Measurements from ENCODE around the gene AOC2. TPM values are rescaled to one million over a fixed set of nuclear protein-coding genes. Genes with fewer than 3 reads are reported as not detected.

Gene AOC2
- total and polyA plus RNA-seq, 8 donors = 1.7 to 3.1 (median 2.6) TPM

DNA sequence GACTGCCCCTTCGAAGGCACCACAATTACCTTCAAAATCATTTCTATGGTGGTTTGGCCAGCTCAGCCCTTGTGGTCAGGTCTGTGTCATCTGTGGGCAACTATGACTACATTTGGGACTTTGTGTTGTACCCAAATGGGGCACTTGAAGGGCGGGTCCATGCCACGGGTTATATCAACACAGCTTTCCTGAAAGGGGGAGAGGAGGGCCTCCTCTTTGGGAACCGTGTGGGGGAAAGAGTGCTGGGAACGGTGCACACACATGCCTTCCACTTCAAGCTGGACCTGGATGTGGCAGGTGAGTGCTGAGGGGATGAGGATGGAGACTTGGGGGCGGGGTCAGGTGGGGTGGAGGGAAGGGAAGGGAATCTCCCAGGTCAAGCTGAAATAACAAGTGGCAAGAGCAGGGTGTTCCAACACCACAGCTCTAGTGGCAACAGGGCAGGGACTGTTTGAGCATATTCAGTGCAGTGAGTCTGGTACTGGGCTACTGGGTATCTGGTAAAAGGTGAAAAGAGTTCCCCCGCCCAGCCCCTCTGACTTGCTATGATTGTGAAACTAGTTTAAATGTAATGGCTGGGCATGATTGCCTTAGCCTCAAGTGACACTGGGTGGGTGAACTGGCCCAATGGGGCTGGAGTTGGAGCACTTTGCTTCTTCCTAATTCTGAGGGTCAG is 1.7 kb downstream of the AOC2 start:
- peaks cover 0 to 49% of the 10 kb centered on the region in 2 donors for H3K36me3 ChIP-seq
- intact Hi-C loops (cut with DNase I) = loop anchor here (5.0 to 10.0 kb wide), 2 partner anchors 81 to 89 kb away; no protein-coding TSS in a partner anchor
- ATAC-seq (peak; percentile 27), DNase-seq (no peak)
- no peaks in the 10 kb centered on the region for H3K9me3 ChIP-seq
- TF ChIP-seq, protein P1, sequence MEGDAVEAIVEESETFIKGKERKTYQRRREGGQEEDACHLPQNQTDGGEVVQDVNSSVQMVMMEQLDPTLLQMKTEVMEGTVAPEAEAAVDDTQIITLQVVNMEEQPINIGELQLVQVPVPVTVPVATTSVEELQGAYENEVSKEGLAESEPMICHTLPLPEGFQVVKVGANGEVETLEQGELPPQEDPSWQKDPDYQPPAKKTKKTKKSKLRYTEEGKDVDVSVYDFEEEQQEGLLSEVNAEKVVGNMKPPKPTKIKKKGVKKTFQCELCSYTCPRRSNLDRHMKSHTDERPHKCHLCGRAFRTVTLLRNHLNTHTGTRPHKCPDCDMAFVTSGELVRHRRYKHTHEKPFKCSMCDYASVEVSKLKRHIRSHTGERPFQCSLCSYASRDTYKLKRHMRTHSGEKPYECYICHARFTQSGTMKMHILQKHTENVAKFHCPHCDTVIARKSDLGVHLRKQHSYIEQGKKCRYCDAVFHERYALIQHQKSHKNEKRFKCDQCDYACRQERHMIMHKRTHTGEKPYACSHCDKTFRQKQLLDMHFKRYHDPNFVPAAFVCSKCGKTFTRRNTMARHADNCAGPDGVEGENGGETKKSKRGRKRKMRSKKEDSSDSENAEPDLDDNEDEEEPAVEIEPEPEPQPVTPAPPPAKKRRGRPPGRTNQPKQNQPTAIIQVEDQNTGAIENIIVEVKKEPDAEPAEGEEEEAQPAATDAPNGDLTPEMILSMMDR (IDR thresholded peaks at IDR 0.05) = no peak
- H3K27ac ChIP-seq = peak overlapping the region in 1 of 2 donors; percentile 59
- H3K4me1 ChIP-seq = peaks cover 0 to 61% of the 10 kb centered on the region in 2 donors
- H3K4me3 ChIP-seq = no peak overlapping the region
- no peaks in the 10 kb centered on the region for H3K27me3 ChIP-seq

DNA sequence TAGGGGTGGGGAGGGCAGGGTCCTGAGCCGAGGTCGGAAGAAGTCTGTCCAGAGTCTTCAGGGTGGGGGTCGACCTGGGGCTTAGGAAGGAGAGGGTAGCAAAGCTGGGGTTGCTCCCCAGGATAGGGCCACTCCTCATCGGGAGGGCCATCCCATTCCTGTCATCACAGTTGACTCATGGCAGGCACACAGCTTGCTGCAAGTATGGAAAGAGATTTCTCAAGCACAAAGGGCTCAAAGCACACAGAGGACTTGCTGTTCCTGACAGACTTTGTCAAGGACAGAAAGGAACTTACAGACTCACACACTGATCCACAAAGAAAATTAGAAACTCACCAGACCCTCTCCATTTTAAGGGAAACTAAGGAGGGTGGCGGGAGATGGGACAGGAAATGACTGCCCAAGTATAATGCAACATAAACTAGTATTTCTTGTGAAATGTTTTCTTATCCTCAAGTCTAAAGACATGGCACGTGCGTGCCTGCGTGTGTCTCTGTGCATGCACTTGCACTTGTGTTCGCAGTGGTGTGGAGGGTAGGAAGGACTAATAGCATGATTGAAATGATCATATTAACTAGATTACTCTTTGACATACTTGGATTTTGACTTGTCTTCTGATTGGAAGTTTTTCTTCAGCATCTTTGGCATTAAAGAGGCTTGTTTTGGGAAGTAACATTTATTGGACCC is 2.4 kb downstream of the AOC2 start:
- Histone ChIP-seq H3K4me1 (peaks cover 0 to 55% of the 10 kb centered on the region in 2 donors), H3K27ac (peak overlapping the region in 1 of 2 donors; percentile 59), H3K4me3 (no peak overlapping the region), H3K9me3 (no peaks in the 10 kb centered on the region), H3K36me3 (peaks cover 0 to 42% of the 10 kb centered on the region in 2 donors), H3K27me3 (no peaks in the 10 kb centered on the region)
- TF ChIP-seq, protein P1 (IDR thresholded peaks at IDR 0.05) = no peak
- no peak for DNase-seq
- intact Hi-C loops (cut with DNase I) = loop anchor here (5.0 to 10.0 kb wide), 2 partner anchors 81 to 88 kb away; no protein-coding TSS in a partner anchor
- peak; percentile 16 for ATAC-seq

DNA sequence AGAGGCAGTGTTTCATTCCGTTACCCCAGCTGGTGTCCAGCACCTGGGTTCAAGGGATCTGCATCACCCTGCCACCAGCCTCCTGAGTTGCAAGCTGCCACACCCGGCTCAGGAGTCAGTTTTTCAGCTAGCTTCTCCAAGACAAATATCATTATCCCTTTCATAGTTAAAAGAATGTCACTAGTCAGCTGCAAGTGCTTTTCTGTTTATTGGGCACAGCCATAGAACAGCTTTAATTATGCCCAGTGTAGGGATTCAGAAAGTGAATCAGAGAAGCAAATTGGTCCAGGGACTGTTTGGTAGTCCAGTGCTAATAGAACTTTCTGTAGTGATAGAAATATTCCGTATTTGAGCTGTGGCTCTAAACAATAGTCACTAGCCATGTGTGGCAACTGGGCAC is 3.7 kb downstream of the AOC2 start:
- no peak for ATAC-seq

DNA sequence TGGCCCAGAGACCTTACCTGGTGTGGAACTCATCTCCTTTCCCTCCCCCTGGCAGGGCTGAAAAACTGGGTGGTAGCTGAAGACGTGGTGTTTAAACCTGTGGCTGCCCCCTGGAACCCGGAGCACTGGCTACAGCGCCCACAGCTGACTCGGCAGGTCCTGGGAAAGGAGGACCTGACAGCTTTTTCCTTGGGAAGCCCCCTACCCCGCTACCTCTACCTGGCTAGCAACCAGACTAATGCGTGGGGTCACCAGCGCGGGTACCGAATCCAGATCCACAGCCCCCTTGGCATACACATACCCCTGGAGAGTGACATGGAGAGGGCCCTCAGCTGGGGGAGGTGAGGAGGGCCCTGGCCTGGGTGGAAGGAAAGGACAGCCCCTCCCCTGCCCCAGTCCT is 4.7 kb downstream of the AOC2 start:
- Histone ChIP-seq H3K4me1 (peaks cover 0 to 45% of the 10 kb centered on the region in 2 donors), H3K27ac (no peak overlapping the region)

More for the DNA sequence above, 3.7 kb downstream of the AOC2 start:
- Histone ChIP-seq H3K4me1 (peaks cover 0 to 47% of the 10 kb centered on the region in 2 donors), H3K27ac (no peak overlapping the region), H3K27me3 (no peaks in the 10 kb centered on the region), H3K36me3 (peaks cover 0 to 29% of the 10 kb centered on the region in 2 donors), H3K9me3 (no peaks in the 10 kb centered on the region), H3K4me3 (no peak overlapping the region)
- intact Hi-C loops (cut with DNase I) = loop anchor here (5.0 to 10.0 kb wide), 2 partner anchors 79 to 87 kb away; no protein-coding TSS in a partner anchor
- no peak for DNase-seq
- TF ChIP-seq, protein P1 (IDR thresholded peaks at IDR 0.05) = no peak

More for the DNA sequence above, 4.7 kb downstream of the AOC2 start:
- H3K27me3 ChIP-seq = no peaks in the 10 kb centered on the region
- H3K9me3 ChIP-seq = no peaks in the 10 kb centered on the region
- ATAC-seq = no peak
- DNase-seq = no peak
- TF ChIP-seq, protein P1 (IDR thresholded peaks at IDR 0.05) = no peak
- intact Hi-C loops (cut with DNase I) = loop anchor here (5.0 to 10.0 kb wide), 2 partner anchors 78 to 86 kb away; no protein-coding TSS in a partner anchor
- H3K36me3 ChIP-seq = peaks cover 0 to 19% of the 10 kb centered on the region in 2 donors
- H3K4me3 ChIP-seq = no peak overlapping the region
